Stimulated activated CD8-positive, alpha-beta memory T cell treated with anti-CD3 and anti-CD28 coated beads, Interleukin-7, amount 100 ng/mL, for 48 hours (primary cell): Measurements from ENCODE around the gene CSNK1E.
"Not testable (repeated sequence)": the region's sequence is repeated elsewhere in the genome, so short reads cannot be mapped to it uniquely, and the experiment has no call there.

Experiments
- DNase-seq, 2 donors: peaks; one replicate each; pipeline ENCODE4 v3.0.0-alpha.2; 2020; ENCODE audit warnings: low read depth in 1 of 2; ENCODE audit errors: extremely low read depth in 1 of 2

Gene CSNK1E

GRCh38 chr22:38317122-38317994, at the start of gene CSNK1E:
Gene CSNK1E (minus strand): TSS chr22:38317433. CDS start chr22:38314157, 3,276 bp downstream.
- DNase-seq: peak; percentile 41 to 49

DNA sequence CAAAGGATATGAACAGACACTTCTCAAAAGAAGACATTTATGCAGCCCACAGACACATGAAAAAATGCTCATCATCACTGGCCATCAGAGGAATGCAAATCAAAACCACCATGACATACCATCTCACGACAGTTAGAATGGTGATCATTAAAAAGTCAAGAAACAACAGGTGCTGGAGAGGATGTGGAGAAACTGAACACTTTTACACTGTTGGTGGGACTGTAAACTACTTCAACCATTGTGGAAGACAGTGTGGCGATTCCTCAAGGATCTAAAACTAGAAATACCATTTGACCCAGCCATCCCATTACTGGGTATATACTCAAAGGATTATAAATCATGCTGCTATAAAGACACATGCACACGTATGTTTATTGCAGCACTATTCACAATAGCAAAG, 48.6 kb upstream of the CSNK1E start:
- DNase-seq: not testable (repeated sequence)

DNA sequence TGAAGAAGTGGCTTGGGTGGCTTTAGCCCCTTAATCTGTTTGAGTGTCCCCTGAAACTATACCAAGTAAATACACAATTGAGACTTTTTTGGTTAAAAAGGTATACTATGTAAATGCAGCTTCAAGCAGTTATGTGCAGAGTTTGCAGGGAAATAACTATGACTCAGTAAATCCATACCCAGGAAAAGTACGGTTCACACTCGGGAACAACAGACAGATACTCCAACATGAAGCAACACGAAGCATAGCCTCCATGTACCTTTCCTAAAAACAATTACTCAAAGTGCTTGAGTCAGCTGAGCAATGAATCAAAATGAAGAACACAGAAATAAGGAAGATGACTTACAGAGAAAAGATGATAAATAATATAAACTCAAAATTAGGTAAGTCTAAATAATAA, 47.9 kb upstream of the CSNK1E start:
- not testable (repeated sequence) for DNase-seq

DNA sequence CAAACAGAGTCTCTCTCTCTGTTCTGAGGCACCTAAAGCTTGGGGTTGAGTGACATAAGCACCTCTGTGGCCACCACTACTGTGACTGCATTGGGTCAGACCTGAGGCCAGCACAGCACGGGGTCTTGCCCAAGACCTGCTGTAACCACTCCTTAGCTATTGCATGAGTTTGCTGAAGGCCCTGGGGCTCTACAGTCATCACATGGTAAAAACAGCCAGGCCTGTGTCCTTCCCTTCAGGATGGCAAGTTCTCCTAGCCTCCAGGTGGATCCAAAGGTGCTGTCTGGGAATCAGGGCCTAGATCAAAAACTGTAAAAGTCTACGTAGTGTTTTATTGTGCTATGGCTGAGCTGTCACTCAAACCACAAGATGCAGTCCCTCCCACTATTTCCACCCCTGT, 43.3 kb upstream of the CSNK1E start:
- not testable (repeated sequence) for DNase-seq

- DNase-seq: not testable (repeated sequence)
These were observed 42.6 kb upstream of the CSNK1E start for GRCh38 chr22:38359817-38360216.

DNA sequence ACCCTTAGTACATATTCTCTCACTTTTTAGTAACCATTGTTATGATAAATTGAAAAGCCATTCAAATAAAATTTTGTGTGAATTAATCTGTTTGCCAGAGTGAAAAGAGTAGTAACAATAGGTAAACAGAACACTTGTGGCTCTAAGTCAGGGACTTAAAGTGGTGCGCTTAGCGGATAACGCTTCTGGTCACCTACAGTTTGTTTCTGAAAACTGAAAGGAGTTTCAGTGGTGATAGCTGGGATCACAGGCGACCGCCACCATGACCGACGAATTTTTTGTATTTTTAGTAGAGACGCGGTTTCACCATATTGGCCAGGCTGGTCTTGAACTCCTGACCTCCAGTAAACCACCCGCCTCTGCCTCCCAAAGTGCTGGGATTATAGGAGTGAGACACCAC, 40.7 kb upstream of the CSNK1E start:
- not testable (repeated sequence) for DNase-seq

GRCh38 chr22:38355275-38355674, 38.0 kb upstream of the CSNK1E start:
- DNase-seq: no peak

DNA sequence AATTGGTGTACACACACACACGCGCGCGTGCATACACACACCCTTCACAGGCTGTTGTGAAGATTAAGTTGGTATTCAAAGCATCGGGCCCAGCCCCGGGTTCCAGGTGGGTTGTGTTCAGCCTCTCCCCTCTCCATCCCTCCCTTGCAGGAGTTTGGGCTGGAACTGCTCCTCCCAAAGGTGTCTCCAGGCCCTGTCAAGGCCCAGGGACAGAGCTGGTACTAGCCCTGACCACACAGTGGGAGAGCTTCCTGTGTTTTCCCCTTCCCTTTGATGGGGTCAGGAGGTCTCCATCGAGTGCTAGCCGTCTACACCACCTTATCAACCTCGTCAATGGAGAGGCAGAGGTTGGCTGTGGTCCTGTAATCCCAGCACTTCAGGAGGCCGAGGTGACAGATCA, 36.5 kb upstream of the CSNK1E start:
- DNase-seq: no peak

- DNase-seq: peak; percentile 27 to 48
These were observed 36.0 kb upstream of the CSNK1E start for GRCh38 chr22:38353142-38353629.

- no peak for DNase-seq
These were observed 35.2 kb upstream of the CSNK1E start for GRCh38 chr22:38352436-38352835.

DNA sequence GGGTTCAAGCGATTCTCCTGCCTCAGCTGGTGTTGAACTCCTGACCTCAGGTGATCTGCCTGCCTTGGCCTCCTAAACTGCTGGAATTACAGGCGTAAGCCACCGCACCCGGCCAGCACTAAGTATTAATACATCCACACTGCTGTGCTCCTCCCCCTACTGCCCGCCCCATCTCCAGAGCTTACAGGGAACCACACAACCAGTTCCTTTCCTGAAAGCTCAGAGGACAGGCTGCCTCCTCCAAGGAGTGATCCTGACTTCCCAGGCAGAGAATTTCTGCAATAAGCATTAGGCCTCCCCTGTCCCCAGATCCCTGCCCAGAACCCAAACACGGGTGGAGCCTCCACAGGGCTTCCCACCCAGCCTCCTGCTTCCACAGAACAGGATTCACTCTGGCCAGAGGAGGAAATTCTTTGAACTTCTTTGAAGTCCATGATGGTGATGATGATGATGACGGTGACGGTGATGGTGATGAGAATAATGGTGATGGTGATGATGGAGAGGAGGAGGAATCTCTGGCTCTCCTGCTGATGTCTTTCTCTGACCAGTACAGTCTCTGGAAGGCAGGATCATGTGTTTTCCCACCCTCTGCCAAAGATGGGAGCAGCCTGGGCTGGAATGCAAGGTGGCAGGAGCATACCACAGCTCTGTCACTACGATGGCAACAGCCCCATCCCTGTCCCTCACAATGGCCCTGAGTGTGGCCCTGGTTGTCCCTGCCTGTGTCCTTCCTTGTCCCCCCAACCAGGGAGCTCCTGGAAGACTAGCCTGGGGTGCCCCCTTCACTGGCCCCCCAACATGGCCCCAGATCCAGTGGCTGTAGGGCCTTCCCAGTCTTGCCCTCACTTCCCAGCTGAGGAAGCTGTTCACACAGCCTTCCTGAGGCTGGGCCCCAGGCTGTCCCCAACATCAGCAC, 33.5 kb upstream of the CSNK1E start:
- no peak for DNase-seq

DNA sequence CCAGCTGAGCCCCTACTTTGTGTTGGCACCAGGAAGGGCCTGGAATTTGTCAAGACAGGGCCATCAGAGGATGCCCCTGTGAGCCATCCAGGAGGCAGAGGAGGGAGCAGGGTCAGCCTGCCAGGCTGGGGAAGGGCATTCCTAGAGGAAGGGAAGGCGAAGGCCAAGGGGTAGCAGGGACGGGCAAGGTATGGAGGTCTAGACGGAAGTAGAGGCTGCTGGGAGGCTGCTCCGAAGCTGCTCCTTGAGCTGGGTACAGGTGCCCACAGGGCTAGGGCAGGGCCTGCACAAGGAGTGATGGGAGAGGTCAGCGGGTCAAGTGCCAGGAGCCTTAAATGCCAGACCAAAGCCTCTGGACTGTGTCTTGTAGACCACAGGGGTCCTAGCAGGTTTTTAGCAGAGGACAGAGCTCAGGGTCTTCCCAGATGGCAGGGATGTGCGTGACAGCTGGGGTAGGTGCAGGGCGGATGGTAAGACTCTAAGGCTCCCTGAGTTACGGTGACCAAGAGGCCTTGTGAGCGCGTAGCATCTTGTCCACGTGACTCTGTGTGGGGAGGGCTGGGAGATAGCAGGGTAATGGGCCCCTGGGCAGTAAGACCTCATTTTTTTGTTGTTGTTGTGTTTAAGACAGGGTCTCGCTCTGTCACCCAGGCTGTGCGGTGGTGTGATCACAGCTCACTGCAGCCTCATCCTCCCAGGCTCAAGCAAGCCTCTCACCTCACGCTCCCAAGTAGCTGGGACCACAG, 31.7 kb upstream of the CSNK1E start:
- DNase-seq: no peak

DNA sequence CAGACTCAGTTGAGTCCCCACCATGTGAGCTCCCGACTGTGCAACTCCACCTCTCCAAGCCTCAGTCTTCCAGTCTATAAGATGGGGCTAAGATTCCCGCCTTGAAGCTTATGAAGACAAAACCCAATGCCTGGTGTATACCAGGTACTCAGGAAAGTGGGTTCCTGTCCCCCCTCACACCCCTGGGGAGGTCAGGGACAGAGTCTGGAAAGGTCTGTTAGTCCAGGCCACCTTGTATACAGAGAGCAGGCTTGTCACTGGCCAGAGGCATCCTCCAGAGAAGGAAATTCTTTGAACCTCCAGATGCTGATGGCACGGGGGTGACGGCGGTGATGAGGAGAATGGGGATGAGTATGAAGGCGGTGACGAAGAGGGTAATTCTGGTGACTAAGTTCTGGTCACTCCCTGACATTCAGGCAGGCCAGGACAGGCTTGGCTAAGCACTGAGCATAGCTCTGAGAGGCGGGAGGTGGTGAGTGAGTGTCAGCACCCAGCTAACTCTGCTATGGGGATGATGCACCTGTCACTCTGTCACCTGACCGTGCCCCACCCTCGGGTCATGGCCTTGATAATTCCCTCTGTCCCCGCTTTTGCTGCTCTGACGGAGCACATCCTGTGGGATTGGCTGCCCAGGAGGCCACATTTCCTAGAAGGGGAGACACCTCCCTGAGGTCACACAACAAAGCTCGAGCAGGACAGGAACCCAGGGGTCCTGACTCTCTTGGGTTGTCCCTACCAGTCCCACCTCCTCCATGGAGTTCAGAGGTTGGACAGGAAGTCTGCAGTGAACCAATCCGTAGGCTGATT, 30.9 kb upstream of the CSNK1E start:
- no peak for DNase-seq

DNA sequence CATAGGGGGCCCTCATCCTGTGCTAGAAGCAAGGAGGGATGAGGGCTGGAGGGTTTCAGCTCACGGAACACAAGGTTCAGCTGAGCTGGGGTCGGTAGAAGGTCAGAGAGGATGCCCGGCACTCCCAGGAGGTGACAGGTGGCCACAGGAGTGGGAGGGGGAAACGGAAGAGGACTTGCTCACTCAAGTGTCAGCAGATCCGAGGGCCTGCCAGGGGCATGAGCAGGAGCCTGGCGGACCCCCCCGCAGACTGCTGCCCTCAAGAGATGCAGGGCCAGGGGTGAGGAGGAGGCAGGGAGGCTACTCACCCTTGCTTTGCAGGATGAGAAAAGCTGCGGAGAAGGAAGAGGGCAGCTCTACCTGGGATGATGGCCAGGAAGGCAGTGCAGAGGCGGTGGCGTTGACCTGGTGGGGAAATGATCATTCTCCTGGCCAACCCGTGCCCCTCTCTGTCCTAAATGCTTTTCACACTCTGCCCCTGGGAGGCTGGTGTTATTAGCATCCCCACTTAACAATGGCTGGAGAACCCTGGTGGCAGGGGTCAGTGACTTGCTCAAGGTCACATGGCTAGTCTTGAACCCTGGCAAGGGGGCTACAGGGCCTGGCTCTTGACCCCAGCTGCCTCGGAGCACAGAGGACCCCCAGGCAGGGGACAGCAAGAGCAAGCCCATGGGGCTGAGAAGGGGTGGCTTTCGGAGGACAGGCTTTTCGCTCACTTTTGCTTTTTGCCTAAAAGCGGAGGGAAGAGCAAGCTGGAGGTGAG, 30.1 kb upstream of the CSNK1E start:
- DNase-seq: no peak

DNA sequence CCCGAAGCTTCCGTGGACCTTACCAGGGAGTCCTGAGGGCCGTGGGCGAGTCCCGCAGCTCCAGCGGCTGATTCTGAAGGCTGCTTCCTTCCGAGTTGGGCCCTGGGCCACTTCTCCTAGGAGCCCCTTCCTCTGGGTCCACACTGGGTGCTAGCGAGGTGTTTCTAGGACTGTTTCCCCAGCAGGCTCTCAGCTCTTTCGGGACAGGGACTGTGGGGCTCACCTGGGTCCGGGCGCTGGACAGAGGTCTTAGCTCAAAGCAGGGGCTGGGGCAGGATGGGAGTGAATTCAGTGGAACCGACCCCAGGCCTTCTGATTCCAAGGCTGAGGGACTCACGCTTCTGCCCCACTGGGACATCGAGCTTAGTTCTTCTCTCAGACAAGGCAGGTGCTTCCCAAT, 29.3 kb upstream of the CSNK1E start:
- DNase-seq: no peak

- no peak for DNase-seq
These were observed 28.5 kb upstream of the CSNK1E start for GRCh38 chr22:38345782-38346181.

GRCh38 chr22:38339893-38340292, 22.7 kb upstream of the CSNK1E start:
- not testable (repeated sequence) for DNase-seq

DNA sequence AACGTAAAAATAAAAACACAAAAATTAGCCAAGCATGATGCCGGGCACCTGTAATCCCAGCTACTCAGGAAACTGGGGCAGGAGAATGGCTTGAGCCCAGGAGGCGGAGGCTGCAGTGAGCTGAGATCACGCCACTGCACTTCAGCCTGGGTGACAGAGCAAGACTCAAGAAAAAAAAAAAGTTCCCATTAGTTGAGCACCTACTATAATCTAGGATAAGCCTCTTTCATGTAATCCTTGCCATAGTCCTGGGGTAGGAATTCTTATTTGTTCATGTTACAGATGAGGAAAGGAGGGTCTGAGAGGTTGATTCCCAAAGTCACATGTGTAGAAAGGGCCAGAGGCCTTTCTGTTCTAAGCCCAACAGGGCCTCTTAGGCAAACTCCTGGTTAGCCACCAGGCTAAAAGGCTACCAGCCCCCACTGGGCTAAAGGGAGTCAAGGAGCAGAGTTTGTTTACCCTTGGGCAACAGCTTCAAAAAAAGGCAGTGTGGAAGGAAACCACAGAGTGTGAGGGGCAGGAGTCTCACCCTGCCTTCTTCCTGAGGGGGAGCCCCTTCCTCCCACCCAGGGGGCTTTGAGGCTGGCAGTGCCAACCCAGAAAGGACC, 21.6 kb upstream of the CSNK1E start:
- DNase-seq: no peak

GRCh38 chr22:38336699-38337098, 19.5 kb upstream of the CSNK1E start:
- no peak for DNase-seq
